Adipose tissue (tissue), 3 donors: ENCODE results near the gene APBB1IP. TPM values are rescaled to one million over a fixed set of nuclear protein-coding genes. Genes with fewer than 3 reads are reported as not detected.
"Not testable (repeated sequence)": the region's sequence is repeated elsewhere in the genome, so short reads cannot be mapped to it uniquely, and the experiment has no call there.

Experiments
- H3K27ac ChIP-seq: one replicate; pipeline ENCODE4 v1.5.1; 2013; ENCODE audit warnings: low read depth, low read length
- WGBS, 3 donors: extraction: QIAGEN DNeasy Blood & Tissue Kit; methylation state at CpG; one replicate each; pipeline ENCODE4 v1.1.7; 2013; 5-methylcytosine and 5-hydroxymethylcytosine counted together
- polyA plus RNA-seq, 3 donors: library from polyadenylated mRNA; stranded (reverse); fragments of 200-250 nt; gene quantifications; one replicate each; pipeline ENCODE4 v1.2.3, GENCODE V29; 2013
- donor health status: healthy with polysubstance abuse.
- donor health status: Bipolar disorder and iron deficiency.
- donor health status: healthy.

The APBB1IP gene
- 10 to 100 TPM in 2 of 3 donors, 1 to 10 TPM in 1; 4.2 to 47.6 (median 24.3) TPM for polyA plus RNA-seq

- H3K27ac ChIP-seq: peak within 1 kb of the TSS; percentile 88
- WGBS, 3 donors: 4 to 15% (median 9%) methylated on average over 36 of the region's 36 CpGs
Observed at GRCh38 chr10:26437637-26438461, at the start of gene APBB1IP. Gene APBB1IP (plus strand): TSS chr10:26438341. CDS start chr10:26492327, 53,986 bp downstream.

GRCh38 chr10:26389533-26389932 is 48.6 kb upstream of the APBB1IP start:
- WGBS, 3 donors: 87 to 93% (median 91%) methylated on average over 3 of the region's 3 CpGs
- H3K27ac ChIP-seq: no peak overlapping the region

GRCh38 chr10:26391701-26392695 is 46.1 kb upstream of the APBB1IP start:
- 15 to 20% (median 17%) methylated on average over 68 to 69 of the region's 69 CpGs for WGBS, 3 donors
- H3K27ac ChIP-seq: no peak overlapping the region

GRCh38 chr10:26398353-26398752 is 39.8 kb upstream of the APBB1IP start:
- 87 to 96% (median 91%) methylated on average over 2 of the region's 2 CpGs for WGBS, 3 donors
- not testable (repeated sequence) for H3K27ac ChIP-seq

- 81 to 92% (median 90%) methylated on average over 2 of the region's 2 CpGs for WGBS, 3 donors
- no peak overlapping the region for H3K27ac ChIP-seq
Observed at GRCh38 chr10:26407406-26407969, 30.7 kb upstream of the APBB1IP start.

GRCh38 chr10:26408858-26409494 is 29.2 kb upstream of the APBB1IP start:
- WGBS, 3 donors: 68 to 75% (median 72%) methylated on average over 5 of the region's 5 CpGs
- no peak overlapping the region for H3K27ac ChIP-seq

GRCh38 chr10:26410356-26410755 is 27.8 kb upstream of the APBB1IP start:
- no peak overlapping the region for H3K27ac ChIP-seq
- 73 to 80% (median 80%) methylated on average over 6 of the region's 6 CpGs for WGBS, 3 donors

GRCh38 chr10:26412932-26413331 is 25.2 kb upstream of the APBB1IP start:
- no peak overlapping the region for H3K27ac ChIP-seq
- WGBS, 3 donors: 42 to 60% (median 57%) methylated on average over 1 of the region's 1 CpG

GRCh38 chr10:26413375-26413774 is 24.8 kb upstream of the APBB1IP start:
- no peak overlapping the region for H3K27ac ChIP-seq
- 73 to 83% (median 76%) methylated on average over 2 of the region's 2 CpGs for WGBS, 3 donors

- 56 to 74% (median 61%) methylated on average over 3 of the region's 3 CpGs for WGBS, 3 donors
- H3K27ac ChIP-seq: no peak overlapping the region
Observed at GRCh38 chr10:26417136-26417535, 21.0 kb upstream of the APBB1IP start.

GRCh38 chr10:26422977-26423376 is 15.2 kb upstream of the APBB1IP start:
- 64 to 87% (median 87%) methylated on average over 3 of the region's 3 CpGs for WGBS, 3 donors
- no peak overlapping the region for H3K27ac ChIP-seq

GRCh38 chr10:26423722-26424121 is 14.4 kb upstream of the APBB1IP start:
- 74 to 84% (median 79%) methylated on average over 3 of the region's 3 CpGs for WGBS, 3 donors
- no peak overlapping the region for H3K27ac ChIP-seq

GRCh38 chr10:26430641-26431163 is 7.4 kb upstream of the APBB1IP start:
- 45 to 55% (median 54%) methylated on average over 4 of the region's 4 CpGs for WGBS, 3 donors
- no peak overlapping the region for H3K27ac ChIP-seq

- WGBS, 3 donors: 57 to 100% (median 91%) methylated on average over 1 of the region's 1 CpG
- H3K27ac ChIP-seq: no peak overlapping the region
Observed at GRCh38 chr10:26432938-26433337, 5.2 kb upstream of the APBB1IP start.

- H3K27ac ChIP-seq: no peak overlapping the region
Observed at GRCh38 chr10:26435852-26436251, 2.3 kb upstream of the APBB1IP start.

GRCh38 chr10:26436848-26437247 is 1.3 kb upstream of the APBB1IP start:
- H3K27ac ChIP-seq: no peak overlapping the region
- WGBS, 3 donors: 45 to 74% (median 63%) methylated on average over 2 of the region's 2 CpGs

More at GRCh38 chr10:26435852-26436251, 2.3 kb upstream of the APBB1IP start:
- 74 to 100% (median 92%) methylated on average over 1 of the region's 1 CpG for WGBS, 3 donors

- 1 to 3% (median 1%) methylated on average over 47 to 59 of the region's 59 CpGs for WGBS, 3 donors
- peak overlapping the region; percentile 88 for H3K27ac ChIP-seq
Observed at GRCh38 chr10:26438534-26439341, 597 bp downstream of the APBB1IP start.
